DND-41 (cell line): ENCODE measurements around the gene PARN.

Experiments used
- EZH2 ChIP-seq: IDR thresholded peaks from 3 replicates; pipeline ENCODE4 v1.6.1; 2012; ENCODE audit warnings: borderline replicate concordance, low read depth, mild to moderate bottlenecking, moderate library complexity, low read length, inconsistent platforms; ENCODE audit not compliant: severe bottlenecking
- TF ChIP-seq, protein P1 (sequence below): IDR thresholded peaks from 2 replicates; pipeline ENCODE4 v1.5.1; 2012; ENCODE audit warnings: borderline replicate concordance, low read length, moderate library complexity, mild to moderate bottlenecking; ENCODE audit not compliant: poor library complexity, severe bottlenecking; ENCODE audit errors: extremely low read depth

DNA sequence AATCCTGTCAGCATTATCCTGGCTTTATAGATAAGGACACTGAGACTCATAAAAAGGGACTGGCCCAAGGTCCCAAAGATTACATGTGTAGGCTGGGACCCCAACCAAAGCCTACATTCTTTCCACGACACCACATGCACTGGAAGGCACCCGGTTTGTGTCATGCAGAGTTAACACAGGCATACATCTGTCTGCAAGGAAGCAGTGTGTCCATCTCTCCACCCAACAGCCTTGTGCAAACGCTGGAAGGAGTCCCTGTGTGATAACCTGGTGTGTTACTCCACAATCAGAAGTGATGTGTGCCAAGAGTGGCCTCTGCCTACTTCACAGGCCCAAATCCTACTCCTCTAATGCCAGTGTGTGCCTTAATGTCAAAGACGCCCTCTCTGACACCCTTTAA is 139.8 kb downstream of the PARN start:
- TF ChIP-seq, protein P1, sequence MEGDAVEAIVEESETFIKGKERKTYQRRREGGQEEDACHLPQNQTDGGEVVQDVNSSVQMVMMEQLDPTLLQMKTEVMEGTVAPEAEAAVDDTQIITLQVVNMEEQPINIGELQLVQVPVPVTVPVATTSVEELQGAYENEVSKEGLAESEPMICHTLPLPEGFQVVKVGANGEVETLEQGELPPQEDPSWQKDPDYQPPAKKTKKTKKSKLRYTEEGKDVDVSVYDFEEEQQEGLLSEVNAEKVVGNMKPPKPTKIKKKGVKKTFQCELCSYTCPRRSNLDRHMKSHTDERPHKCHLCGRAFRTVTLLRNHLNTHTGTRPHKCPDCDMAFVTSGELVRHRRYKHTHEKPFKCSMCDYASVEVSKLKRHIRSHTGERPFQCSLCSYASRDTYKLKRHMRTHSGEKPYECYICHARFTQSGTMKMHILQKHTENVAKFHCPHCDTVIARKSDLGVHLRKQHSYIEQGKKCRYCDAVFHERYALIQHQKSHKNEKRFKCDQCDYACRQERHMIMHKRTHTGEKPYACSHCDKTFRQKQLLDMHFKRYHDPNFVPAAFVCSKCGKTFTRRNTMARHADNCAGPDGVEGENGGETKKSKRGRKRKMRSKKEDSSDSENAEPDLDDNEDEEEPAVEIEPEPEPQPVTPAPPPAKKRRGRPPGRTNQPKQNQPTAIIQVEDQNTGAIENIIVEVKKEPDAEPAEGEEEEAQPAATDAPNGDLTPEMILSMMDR: no peak
- TF ChIP-seq EZH2: no peak
